CD4-positive, alpha-beta T cell treated with Interleukin-12 subunit alpha and Interleukin-12 subunit beta, for 1 hour (primary cell): ENCODE measurements around the gene UPK3A.
A peak's percentile ranks its signal among the peaks of the same experiment; 100 is the strongest.

ENCODE experiments used
- DNase-seq: peaks from one replicate; pipeline ENCODE4 v3.0.0-alpha.2; 2020

The UPK3A gene

DNA sequence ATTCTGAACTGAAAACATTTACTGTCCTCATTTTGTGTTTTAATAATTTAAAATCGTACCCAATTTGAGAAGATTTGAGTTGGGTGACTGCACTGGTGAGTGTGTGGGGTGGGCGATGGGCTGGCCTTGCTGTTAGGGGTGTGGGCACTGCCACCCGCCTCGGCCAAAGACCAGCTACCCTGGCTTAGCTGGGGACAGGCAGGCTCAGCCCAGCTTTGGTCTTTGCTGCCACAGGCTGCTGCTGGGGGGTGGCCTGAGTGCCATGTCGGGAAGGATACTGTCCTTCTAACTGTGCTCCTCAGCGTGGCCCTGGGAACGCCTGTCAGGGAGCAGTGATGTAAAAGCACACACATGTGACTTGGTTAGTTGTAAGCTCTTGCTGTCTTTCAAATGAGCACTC, 47.3 kb downstream of the UPK3A start:
- DNase-seq, result no peak

GRCh38 chr22:45334068-45334467, 49.3 kb downstream of the UPK3A start:
- no peak for DNase-seq

DNA sequence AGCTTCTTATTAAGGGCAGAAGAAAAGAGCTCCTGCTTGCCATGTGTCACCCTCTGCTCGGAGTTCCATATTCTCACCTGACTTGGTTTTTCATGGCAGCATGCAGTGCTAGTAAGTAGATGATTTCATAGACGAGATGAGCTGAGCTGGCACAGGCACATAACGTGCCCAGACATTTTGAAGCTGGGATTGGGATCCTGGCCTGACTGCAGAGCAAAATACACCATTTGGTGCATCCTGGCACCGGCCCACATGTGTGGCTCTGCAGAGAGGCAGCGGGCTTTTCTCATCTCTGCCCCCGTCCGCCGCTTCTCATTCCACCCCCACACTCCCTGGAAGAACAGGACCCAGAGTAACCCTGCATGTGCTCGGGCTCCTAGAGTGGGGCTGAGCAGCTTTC, 49.8 kb downstream of the UPK3A start:
- no peak for DNase-seq

DNA sequence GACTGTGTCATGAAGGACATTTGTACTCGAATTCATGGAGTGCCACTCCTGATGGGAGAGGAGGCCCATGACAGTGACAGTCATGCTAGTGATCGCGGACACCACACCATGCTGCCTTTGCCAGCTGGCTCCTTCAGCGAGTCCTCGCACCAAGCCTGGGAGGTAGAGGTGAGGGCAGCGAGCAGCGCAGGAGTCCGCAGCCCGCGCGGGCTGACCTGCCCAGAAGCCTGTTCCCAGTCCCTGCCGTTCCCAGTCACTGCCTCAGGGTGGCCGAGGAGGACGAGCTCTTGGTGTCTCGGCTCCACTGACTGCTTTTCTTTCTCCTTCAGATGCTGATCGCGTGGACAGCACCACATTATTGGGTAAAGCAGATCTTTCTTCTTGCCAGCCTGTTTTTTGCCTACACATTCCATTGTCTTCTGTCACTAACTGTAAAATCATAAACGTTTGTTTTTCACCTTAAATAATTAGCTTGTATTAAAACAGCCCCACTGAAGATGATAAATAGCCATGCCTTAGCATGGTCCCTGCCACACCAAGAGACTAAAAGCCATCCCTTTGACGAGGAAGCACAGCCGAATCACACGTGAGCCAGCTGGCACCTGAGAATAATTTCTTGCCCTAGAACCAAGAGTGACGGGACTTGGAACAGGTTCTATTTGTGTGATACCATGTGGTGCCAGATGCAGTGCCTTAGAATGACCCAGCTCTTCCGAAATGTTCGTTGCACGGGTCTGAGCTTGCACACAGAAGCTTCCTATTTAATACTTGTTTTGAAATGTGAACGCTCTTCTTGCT, 50.5 kb downstream of the UPK3A start:
- no peak for DNase-seq

- no peak for DNase-seq
These were observed 51.2 kb downstream of the UPK3A start for GRCh38 chr22:45335854-45336522.

DNA sequence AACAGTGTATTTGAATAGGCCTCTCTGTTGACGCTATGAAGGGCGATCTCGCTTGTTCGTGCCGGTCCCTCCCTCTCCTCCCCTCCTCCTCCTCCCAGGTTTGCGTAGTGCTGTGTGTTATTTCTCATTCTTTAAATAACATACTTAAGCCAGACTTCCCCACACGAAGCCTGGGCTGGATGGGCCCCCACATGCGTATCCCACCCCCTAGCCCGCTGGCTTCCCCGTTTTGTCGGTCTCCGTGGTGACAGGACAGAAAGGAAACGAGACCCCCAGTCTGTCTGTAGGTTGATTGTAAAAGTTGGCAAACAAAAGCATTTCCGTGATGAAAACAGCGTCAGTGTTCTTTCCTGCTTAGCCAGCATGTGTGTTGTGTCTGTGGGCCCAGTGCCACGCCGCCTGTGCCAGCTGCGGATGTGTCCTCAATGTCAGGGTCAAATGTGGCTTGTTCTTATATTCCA, 52.3 kb downstream of the UPK3A start:
- no peak for DNase-seq

DNA sequence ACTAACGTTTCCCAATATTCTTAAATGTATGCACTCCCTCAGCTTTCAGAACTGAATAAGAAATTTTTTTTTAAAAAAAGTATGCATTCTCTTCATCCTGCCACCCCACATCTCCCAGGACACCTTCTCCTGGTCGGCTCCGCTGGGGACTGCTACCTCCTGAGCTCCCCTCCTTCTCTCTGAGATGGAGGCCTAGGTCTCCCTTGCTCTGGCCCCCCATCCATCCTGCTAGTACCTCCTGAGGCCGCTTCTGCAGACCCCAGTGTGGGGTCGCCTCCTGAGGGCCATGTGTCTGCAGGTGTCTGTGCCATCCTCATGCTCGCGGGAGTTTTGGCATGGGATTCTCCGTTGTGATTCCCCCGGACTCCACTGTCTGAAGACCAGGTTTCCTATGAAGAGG, 52.8 kb downstream of the UPK3A start:
- DNase-seq, result no peak

DNA sequence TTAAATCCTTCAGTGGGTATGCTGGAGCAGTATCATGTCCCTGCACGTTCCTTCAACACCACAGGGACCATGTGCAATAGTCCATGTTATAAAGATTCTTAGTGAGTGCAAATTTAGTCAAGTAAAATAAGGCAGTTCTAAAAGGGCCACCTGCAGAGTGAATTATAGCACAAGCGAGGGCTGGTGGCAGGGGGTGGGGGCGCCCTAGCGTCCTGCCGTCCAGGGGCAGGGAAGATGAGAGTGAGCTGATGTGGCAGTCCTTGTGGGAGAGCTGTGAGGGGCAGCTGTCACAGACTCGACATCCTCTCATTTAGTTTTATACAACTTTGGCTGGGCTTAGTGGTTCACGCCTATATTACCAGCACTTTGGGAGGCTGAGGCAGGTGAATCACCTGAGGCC, 54.0 kb downstream of the UPK3A start:
- no peak for DNase-seq

- no peak for DNase-seq
These were observed 55.6 kb downstream of the UPK3A start for GRCh38 chr22:45340323-45340722.

DNA sequence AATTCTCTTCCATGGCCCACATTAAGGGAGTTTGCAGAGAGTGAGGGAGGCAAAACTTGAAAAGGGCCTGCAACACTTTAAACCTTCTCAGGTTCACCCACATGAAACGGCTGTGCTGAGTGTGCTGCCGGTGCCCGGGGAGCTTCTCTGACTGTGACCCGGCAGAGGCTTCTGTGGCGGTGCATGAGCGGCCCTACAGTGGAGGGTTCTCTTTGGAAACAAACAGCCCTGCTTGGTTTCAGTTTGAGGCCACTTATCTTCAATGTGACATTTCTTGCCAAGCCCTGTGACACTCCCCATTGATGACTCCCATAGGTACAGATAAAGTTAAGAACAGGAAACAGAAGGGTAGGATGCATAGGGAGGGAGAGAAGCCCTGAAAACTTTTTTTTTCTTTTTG, 56.7 kb downstream of the UPK3A start:
- peak; percentile 54 for DNase-seq

DNA sequence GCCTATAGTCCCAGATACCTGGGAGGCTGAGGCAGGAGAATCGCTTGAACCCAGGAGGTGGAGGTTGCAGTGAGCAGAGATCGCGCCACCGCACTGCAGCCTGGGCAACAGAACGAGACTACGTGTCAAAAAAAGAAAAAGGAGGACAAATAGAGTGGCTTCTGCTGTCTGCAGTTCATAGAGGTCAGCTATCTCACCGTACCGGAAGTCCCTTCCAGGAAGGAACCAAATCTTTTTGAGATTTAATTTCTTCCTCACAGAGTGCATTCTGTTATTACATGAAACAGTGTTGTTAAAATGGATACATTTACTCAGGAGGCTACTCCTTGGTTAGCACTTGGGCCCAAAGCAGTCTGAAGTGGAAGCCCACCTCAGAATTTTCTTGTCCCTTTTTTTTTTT, 58.4 kb downstream of the UPK3A start:
- DNase-seq, result no peak

DNA sequence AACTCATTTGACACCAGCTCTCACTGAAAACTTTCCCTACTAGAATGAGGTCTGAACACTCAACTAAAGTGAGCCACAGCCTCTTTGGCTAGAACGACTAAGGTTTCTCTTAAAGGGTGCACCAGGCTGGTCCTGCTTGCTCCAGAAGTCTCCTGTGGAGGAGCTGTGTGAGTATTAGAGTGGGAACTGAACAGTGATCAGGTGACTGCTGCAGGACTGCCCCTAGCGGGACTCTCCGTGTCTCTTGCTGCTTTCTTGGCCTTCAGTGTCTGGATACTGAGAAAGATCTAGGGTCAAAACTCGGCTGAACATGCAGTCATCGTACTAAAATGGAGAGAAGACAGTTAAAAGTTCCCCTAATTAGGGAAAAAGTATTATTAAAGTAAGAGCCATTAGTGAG, 59.6 kb downstream of the UPK3A start:
- DNase-seq, result no peak
